Effector CD8-positive, alpha-beta T cell (primary cell): ENCODE results near the gene TFAP2C.
"Not testable (repeated sequence)": the region's sequence is repeated elsewhere in the genome, so short reads cannot be mapped to it uniquely, and the experiment has no call there.

Experiments used
- DNase-seq: peaks from one replicate; lab custom pipeline; 2025; lab: John Stamatoyannopoulos, UW

TFAP2C gene

DNA sequence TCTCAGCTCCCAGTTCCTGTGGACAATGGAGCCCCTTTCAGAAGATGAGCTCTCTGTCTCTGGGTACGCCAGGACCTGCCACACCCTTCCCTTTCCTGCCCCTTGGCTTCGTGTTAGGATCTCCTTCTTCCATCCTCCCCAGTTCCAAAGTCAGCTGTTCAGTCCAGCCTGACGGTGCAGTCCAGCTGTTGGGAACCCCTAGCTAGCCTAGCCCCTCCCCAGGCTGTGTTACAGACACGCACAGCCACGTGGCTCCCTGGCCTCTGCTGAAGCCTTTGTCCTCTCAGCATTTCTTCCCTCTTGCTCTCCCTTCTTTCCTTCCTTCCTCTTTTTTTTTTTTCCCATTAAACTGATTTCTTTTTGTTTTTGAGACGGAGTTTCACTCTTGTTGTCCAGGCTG, 12.4 kb upstream of the TFAP2C start:
- DNase-seq, result no peak

DNA sequence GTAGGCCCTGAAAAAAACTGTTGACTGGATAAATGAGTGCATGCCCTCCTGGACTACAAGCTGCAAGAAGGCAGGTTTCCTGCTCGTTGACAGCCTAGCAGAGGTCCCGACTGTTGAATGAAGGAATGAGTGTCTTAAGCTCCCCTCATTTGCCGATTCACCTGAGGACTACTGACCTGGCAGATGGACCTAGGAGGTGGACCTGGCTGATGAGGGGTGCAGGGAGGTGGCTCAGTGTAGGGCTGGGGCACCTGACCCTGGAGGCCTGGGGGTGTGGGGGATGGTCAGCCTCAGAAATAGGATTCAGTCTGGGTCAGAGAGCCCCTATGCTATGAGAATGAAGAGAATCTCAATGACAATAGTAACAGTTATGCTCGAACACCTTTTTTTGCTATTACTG, 11.6 kb upstream of the TFAP2C start:
- no peak for DNase-seq

DNA sequence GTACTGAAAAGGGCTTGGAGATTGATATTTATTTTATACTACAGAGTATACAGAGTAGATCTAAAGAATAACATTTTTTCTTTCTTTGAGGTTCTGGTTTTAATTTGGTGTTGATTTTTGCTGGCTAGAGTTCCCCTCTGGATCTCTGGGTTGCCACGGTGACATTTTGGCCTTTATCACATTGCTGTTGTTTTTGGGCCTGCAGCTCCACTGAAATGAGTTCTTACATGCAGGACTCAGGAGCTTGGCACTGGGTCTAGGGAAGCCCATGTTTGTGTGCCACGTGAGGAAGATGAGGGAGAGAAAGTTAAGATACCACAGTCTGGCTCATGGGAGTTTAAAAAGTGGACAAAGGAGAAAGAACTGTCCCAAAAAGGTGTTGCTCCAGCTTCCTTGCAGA, 7.4 kb upstream of the TFAP2C start:
- DNase-seq, result no peak

DNA sequence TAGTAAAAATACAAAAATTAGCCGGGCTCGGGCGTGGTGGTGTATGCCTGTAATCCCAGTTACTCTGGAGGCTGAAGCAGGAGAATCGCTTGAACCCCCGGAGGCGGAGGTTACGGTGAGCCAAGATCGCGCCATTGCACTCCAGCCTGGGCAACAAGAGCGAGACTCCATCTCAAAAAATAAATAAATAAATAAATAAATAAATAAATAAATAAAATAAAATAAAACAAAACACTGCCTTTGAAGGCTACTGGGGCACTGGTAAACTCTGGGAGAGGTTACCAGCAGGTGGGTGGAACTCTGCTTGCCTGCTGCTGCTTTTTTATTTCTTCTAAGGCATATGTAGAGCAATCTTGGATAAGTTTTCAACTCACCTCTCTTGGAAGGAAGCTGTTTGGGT, 5.2 kb upstream of the TFAP2C start:
- not testable (repeated sequence) for DNase-seq

DNA sequence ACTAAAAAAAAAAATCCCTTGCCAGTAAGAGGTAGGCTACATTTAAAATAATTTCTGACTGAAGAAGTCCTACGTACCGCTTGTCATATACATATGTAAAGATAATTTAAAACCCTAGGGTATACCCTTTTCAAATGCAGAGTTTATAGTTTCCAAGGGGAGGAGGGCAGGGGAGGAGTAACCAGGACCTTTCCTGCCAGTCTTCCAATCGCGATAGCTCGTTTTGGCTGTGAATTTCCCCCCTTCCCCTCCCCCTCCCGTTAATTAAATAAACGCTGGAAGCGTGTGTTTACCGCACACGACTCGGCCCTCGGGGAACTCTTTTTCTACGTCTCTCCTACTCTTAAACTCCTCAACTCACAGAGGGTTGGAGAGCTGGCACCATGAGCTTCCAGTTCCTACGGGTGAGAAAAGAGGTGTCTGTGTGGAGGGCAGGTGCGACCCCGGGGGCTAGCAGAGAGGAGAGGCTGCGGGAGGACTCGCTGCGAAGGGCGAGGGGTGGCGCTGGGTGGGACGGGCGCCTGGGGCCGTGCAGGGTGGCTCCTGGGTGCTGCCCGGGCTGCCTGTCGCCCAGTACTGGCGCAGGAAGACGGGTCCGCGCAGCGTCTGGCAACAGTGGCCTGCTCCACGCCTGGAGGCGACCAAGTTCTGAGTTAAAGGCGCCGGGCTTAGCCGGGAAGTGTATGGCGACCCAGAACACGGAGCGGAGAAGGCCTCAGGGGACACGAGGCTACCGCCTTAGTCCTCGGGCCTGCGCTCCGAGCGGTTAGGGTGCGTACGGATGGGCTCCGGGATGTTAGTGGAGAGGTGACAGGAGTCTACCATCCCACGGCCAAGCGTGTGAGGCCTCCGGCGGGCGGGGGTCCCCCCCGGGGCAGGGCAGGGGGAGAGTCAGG, 4.1 kb upstream of the TFAP2C start:
- DNase-seq, result no peak

DNA sequence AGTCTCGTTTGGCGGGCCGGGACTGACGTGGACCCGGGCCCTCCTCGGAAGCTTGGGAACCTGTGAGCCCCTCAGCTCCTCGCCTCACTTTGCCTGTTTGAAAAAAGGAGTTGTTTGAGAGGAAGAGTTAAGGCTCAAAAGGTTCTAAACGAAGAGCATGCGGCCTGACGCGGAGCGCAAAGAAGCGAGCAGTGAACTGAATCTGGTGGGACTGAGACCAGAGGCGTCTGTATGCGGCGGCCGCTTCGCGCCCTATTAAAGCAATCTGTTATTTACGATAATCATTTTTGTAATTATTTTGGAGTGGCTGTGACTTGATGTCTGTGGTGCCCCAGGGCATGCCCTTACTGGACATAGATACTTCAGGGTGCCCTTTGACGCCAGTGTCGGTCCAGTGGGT, 3.3 kb upstream of the TFAP2C start:
- DNase-seq, result no peak

DNA sequence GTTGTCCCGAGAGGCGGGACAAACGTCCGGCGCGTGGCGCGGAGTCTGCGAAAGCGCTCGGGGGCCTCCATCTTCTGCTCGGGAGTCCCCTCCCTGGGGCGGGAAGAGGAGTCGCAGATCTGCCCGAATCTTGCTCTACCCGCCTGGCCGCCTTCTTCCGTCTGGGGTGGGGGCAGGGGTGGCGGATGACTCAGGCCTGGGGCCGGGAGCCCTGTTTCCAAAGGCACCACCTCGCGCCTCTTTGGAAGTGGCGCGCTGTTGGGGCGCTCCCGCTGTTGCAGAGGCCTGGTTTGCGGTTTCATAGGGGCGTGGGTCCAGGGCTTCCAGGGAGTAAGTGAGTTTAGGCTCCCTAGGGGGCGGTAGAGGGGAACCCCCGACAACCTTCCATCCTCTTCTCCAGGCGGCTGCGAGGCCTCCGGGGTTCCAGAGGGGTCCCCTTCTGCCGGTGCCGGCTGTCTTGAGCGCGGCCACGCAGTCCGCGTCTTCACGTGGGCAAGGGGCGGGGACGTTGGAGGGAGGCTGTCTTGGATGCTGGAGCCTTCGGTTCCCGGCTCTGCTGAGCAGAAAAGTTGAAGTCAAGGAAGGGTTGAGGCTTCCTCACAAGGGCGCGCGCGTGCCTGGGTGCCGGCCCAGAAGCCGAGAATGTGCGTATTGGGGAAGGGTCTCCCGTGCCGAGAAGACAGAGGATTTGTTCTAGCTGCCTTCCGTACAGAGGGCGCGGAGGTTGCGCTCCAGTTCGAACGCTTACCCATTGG, 2.6 kb upstream of the TFAP2C start:
- no peak for DNase-seq

DNA sequence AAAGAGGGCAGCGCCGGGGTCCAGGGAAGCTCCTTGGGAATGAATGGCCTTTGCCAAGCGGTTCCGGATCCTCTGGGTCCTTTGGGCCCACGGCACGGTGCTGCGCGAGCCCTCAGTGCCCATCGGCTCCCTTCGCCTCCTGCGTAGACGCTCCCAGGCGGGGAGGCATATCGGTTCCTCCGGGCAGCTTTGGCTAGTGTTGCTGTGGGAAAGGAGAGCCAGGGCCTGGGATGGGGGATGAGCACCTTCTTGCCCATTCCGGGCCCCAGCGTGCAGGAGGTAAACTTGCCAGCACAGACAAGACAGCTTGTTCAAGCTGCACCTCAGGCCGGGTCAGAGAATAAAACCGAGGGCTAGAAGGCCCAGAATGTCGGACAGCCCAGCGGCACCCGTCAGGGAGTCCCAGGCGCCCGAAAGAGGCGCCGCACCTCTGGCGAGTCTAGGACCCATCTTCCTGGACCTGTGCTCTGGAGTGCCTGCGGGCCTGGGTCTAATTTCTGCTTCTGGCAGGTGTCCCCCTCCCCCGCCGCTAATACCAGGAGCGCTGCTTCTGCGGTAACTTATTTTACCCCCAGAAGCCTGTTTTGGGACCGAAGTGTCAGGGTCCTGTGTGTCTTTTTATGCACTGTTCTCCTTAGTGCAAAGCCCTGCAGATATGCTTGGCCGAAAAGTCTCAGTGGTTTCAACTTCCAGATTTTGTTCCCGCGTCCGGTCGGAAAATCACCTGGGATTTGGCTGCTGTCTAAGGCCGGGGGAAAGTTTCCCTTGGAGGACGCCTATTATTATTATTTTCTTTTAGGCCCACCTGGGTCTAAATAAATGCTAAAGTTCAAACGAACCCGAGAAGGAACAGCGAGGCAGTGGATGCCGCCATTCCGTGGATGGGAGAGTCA, 1.7 kb upstream of the TFAP2C start:
- no peak for DNase-seq

DNA sequence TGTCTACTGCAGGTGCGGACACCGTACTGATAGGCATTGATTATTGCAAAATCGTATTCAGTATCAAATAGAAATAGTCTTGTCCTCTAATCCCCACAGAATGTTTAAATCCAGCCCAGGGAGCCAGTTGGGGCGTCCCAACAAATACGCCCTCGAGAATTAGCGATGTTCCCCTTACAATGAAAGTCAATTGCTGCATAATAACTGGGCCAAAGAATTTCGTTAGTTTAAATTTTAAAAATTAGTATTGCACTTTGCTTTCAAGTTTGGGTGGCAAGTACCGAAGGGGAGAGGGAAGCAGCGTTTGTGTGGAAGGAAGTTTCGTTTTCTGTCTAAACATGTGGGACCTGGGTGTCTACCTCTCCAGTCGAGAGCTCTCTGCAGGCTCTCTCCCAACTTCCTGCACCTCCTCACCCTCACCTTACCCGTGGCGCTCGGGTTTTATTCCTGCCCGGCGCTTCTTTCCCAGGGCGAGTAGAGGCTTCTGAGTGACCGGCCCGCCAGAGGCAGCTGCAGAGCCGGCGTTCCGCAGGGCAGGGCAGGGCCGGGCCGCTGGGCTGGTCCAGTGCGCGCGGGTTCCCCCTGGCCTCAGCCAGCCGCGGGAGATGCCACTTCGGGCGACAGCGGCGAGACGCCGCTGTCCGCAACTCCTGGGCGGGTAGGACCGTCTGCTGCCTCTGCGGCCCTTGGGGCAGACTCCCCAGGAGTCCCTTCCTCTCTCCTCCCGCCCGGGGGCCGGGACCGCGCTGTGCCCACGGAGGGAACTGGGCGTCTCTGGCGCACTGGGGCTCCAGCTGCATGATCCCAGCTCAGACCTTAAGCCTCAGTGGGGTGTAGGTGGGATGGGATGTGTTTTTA, 862 bp upstream of the TFAP2C start:
- no peak for DNase-seq

DNA sequence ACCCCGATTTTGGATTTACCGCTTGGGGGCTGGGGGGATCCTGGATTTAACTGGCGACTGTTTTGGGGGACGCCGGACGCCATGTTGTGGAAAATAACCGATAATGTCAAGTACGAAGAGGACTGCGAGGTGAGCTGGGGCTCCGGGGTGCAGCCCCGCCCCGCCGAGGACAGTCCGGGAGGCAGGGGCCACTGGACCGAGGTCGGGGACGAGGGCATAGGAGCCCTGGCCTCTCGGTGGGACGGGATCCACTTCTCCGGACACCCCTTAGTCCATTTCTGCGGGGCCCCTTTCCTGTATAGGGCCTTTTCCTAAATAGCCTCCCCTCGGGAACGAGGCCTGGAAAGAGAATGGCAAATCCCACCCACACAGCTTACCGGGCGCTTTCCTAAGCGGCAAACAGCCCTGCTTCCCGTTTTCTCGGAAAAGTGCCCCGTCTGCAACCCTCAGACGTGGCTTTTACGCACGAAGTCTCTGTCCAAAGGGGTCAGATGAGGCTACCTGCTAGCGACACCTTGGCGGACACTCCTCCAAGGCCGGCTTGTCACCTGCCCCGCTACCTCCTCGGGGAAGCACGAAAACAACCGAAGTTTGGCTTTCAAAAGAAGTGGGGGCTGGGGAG, 469 bp downstream of the TFAP2C start:
- no peak for DNase-seq

DNA sequence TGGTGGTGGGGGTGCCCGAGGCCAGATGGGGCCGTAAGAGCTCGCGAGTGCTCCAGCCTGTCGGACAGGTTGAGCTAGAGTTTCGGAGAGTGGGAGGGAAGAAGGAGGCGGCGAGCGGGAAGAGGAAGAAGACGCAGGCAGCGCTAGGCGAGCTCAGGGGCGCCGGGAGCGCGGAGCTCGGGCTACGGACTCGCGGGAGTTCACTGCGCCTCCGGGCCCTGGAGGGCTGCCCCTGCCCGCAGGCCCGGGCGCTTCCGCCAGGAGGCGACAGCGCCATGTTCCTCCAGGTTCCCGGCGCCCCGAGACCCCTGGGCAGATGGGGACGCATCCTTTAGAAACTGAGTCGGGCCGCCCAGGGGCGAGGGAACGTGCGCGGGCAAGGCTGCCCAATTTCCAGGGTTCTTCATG, 984 bp downstream of the TFAP2C start:
- DNase-seq, result no peak

DNA sequence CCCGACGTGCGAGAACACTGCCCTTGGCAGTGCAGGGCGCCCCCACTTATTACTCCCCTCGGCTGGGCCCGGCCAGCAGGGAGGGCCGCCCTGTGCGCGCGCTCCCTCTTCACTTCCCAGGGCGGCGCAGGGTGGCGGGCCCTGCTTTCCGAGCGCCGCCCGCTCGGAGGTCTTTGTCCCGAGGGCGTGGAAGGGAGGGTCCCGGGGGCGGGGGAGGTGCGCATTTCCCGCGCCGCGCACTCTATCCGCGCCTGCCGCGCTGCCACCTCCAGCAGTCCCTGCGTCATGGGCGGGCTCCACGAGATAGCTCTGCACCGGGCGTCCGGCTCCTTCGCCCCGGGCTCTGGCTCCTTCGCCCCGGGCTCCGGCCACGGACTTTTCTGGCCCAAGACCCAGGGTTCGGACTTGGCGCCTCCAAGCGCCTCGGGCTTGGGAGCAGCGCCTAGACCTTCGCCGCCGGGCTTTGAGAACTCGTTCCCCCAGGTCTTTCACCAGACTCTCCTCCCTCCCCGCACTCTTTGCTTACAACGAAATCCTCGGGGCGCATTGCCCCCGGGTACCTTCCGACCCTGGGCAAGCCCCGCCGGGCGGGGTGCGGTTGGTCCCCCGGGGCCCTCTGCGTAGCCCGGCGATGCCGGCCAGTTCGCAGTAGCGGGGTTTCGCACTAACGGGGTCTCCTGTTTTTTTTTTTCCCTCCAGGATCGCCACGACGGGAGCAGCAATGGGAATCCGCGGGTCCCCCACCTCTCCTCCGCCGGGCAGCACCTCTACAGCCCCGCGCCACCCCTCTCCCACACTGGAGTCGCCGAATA, 1.6 kb downstream of the TFAP2C start:
- DNase-seq, result no peak

DNA sequence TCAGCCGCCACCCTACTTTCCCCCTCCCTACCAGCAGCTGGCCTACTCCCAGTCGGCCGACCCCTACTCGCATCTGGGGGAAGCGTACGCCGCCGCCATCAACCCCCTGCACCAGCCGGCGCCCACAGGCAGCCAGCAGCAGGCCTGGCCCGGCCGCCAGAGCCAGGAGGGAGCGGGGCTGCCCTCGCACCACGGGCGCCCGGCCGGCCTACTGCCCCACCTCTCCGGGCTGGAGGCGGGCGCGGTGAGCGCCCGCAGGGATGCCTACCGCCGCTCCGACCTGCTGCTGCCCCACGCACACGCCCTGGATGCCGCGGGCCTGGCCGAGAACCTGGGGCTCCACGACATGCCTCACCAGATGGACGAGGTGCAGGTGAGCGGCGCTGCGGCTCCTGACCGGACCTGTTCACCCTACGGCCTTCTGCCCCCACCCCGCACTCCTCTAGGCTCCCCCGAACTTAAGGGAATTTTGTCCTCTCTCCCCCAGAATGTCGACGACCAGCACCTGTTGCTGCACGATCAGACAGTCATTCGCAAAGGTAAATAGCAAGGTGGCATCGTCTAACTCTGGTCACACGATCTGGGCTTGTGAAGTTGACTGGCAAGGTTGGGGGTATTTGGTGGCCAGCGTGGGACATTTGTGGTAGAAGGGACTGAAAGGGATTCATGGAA, 2.3 kb downstream of the TFAP2C start:
- no peak for DNase-seq

DNA sequence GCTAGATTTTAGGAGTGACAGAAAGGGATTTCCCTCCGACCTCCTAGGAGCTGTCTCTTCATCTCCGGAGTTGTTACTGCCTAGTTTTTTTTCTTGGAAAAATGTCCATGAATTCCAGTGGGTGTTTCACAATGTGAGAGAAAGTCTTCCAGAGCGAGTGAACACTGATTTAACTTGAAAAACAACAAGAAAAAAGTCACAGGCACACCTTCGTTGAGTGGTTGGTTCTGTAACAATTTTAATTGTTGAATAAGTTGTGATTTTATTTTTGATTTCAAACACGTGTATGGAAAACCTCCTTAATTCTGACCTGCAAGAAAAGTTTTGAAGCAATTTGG, 2.9 kb downstream of the TFAP2C start:
- no peak for DNase-seq

DNA sequence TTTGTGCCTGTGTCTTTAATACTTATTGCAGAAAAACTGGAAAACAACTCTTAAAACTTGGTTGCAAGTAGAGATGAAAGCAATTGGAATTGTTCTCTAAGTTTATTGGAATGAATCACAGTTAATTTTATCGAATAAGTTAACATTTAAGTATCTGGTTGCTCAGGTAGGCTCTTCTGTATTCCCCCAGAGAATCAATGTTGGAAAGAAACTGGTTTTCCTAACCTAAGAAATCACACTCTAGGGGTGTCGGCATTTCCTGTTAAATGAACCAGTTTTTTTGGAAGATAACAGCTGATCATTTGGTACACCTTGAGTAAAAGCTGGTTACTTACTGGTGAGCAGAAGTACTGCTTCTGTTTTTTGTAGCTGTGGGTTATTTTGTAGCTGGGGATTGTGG, 5.2 kb downstream of the TFAP2C start:
- no peak for DNase-seq

DNA sequence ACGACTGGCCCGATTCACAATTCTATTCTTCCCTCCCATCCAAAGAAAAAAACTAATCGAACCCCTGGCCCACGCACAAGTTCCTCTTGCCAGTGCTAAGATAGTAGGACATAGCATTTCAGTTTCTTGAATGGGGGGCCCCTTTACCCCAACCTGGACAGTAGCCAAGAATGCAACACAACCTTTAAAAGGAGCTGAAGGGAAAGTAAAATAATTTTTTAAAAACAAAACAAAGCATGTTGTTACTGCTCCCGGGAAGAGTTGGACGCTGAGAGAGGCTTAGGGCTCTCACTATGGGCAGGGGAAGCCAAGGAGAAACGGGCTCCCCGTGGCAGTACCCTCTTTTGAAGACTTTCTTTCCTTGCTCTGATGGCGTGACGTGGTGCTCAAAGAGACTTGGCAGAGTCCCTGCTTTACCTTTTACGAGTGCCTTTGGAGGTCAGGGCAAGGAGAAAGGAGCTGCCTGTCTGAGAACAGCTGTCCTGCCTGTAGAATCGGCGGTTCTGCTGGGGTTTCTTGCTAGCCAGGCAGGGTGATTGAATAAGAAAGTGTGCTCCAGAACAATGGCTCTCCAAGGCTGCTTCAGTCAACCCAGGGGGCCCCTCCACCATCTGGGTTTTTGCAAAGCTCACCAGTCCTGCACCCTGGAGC, 5.8 kb downstream of the TFAP2C start:
- DNase-seq, result no peak

DNA sequence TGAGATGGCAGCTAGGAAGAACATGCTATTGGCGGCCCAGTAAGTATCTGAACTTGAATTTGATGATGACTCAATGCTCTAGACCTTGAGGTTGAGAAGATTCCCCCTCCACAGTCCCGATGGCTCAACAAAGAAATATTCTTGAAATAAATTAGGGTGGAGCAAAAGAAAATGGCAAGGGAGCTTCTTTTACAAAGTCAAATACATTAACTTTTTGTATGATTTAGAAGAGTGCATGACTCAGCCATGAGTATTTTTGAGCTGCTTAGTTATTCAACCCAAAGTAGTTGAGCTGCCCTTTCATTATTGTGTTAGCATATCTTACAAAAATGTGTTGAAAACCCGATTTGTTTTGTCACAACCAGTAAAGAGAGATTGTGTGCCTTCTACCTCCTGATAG, 7.6 kb downstream of the TFAP2C start:
- DNase-seq, result no peak

DNA sequence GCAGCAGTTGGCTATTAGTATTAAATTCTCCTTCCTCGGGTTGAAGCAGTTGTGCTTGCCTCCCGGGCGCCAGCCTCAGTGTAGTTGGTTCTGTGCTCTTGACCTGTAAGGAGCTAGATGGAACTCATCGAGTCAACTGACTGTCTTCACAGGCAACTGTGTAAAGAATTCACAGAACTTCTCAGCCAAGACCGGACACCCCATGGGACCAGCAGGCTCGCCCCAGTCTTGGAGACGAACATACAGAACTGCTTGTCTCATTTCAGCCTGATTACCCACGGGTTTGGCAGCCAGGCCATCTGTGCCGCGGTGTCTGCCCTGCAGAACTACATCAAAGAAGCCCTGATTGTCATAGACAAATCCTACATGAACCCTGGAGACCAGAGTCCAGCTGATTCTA, 8.5 kb downstream of the TFAP2C start:
- no peak for DNase-seq

DNA sequence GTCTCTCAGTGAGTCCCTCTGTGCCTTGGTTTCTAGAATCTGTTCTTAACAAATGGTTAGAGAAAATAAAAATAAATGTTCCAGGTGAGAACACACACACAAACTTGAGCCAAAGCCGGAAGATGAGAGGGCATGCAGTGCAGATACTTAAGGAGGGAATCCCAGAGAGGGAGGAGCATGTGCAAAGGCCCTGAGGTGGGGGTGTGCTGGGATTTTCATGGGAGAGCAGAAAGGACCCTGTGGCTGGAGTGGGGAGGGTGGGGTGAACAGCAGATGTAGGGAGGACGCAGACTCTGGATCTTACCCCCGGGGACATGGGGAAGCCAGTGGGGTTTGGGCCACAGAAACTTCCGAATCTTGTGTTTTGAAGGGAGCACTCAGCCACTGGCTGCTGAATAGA, 17.5 kb downstream of the TFAP2C start:
- DNase-seq, result no peak
